Stimulated activated CD4-positive, alpha-beta T cell treated with anti-CD3 and anti-CD28 coated beads, Interleukin-4, amount 100 ng/mL, for 24 hours (primary cell): Measurements from ENCODE around the gene UBE2Q2.
"Not testable (repeated sequence)": the region's sequence is repeated elsewhere in the genome, so short reads cannot be mapped to it uniquely, and the experiment has no call there.

Experiments used
- DNase-seq: peaks from one replicate; pipeline ENCODE4 v3.0.0-alpha.2; 2020

UBE2Q2 gene

DNA sequence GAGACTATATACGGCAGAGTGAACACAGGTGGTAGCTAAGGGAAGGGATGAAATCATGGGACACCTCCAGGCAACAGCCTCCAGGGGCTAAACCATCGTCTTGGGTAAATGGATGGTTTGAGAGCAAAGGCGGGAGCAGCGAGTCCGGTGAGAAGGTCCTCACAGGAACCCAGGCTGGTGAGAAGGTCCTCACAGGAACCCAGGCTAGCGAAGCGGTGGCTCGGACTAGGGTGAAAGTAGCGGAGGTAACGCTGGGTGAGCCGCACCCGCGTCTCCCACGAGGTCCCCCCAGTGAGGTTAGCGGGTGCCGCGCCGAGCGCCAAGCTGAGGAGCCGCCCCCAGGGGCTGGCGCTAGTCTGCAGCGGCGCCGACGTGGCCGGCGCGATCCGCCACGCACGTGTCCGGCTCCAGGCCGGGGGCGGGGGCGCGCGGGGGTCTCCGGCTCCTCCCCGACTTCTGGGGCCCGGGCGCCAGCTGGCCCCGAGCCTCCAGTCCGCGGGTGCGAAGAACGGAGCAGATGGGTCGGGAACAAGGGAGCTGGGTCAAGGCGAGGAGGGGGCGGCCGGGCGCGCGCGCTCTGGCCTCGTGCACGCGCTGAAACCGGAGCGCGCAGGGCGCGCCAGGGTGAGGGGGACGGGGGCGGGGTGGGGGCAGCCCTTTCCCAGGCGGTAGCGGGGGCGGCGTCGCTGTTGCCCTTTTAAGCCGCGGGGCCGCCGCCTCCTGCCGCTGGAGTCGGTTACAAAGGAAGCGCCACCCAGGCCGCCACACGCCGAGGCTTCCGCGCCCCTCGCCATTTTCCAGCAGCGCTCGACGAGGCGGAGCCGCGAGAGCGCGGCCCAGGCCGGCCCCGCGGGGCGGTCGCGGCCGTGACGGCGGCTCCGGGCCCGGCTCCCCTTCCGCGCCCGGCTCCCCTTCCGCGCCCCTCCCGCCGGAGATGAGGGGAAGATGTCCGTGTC is at the start of gene UBE2Q2:
Gene UBE2Q2, plus strand, starts transcription at position 726 of the 956 bp plus-strand sequence. Its CDS starts 220 bp downstream, at position 946.
- peak; percentile 67 for DNase-seq

DNA sequence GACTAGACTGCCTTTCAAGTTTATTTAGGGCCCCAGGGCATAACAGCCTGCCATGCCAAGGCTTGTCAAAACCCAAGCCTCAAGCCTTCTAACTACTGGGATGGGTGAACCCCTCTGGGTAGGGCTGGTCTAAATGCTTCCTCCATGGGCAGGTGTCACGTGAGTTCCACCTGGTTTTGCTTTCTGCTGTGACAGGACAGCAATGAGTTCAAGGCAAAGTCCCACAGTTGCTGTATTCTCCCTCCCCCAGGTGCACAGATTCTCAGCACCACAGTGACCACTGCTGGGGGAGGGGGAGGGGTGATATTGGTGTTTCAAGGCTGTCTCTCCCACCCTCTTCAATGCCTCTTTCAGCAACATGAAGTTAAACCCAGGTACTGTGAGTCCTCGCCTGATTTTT is 46.9 kb upstream of the UBE2Q2 start:
- no peak for DNase-seq

- not testable (repeated sequence) for DNase-seq
Measured at GRCh38 chr15:75797146-75797545, 46.1 kb upstream of the UBE2Q2 start.

- DNase-seq, result no peak
Measured at GRCh38 chr15:75799190-75799589, 44.1 kb upstream of the UBE2Q2 start.

- DNase-seq, result not testable (repeated sequence)
Measured at GRCh38 chr15:75800409-75800808, 42.8 kb upstream of the UBE2Q2 start.

- DNase-seq, result peak; percentile 84
Measured at GRCh38 chr15:75801859-75802593, 41.2 kb upstream of the UBE2Q2 start.

GRCh38 chr15:75807486-75807885 is 35.8 kb upstream of the UBE2Q2 start:
- DNase-seq, result not testable (repeated sequence)

DNA sequence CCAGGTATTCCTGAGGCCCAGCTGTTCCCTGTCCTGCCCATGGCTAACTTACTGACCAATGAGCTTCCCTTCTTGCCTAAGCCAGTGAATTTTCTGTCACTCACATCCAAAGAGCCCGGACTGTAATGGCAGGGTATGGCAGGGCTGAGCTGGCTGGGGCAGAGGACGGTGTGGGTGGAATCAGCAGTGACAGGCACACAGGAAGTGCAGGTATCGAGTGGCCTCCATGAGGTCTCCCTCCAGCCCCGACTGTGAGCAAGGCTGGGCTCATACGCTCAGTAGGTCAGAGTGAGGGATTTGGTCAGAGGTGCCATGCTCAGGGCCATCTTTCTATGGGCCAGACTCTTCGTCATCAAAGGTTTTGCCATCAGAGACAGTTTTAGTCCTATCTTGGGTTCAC is 35.2 kb upstream of the UBE2Q2 start:
- not testable (repeated sequence) for DNase-seq

GRCh38 chr15:75808563-75808962 is 34.7 kb upstream of the UBE2Q2 start:
- no peak for DNase-seq

GRCh38 chr15:75809986-75810750 is 33.1 kb upstream of the UBE2Q2 start:
- no peak for DNase-seq

- no peak for DNase-seq
Measured at GRCh38 chr15:75810874-75811498, 32.3 kb upstream of the UBE2Q2 start.

DNA sequence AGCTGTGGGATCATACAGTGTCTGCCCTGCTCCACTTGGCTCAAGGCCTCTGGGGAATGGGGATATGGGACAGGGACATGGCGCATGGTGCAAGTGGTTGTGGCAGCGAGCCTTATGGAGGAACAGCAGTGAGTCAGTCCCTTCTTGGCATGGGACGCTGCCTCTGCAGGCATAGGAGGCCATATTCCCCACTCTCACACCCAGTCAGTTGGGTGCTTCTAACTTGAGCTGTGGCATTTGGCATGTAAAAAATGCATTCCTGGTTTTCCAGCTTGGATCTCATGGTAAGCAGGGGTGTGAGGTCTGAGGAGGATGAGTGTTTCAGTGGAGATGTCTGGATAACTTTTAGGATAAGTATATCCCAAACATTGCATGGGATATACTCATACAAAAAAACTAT is 31.6 kb upstream of the UBE2Q2 start:
- no peak for DNase-seq

GRCh38 chr15:75814794-75815193 is 28.5 kb upstream of the UBE2Q2 start:
- no peak for DNase-seq

GRCh38 chr15:75815811-75816719 is 27.2 kb upstream of the UBE2Q2 start:
- no peak for DNase-seq

DNA sequence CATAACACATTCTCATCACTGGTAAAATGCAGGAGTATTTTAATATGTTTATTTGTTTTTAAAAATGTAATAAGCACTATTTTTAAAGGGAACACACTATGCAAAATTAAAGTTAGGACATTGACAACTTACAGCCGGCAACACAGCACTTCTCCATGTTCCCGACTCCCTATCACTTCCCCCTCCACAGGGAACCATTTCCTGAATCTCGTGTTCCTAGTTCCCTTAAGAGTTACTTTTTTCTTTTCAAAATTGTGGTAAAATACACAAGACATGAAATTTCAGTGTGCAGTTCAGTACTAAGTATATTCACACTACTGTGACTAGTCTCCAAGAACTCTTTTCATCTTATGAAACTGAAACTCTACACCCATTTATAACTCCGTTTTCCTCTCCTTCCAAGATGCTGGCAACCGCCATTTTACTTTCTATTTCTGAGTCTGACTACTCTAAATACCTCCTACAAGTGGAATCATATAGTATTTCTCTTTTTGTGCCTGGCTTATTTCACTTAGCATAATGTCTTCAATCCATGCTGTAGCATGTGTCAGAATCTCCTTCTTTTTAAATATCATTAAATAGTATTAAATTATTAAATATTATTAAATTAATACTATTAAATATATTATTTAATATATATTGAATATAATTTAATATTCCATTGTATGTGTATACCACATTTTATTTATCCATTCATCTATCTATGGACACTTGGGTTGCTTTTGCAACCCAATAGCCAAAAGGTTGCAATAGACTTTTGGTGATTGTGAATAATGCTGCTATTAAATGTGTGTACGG is 25.9 kb upstream of the UBE2Q2 start:
- peak; percentile 32 for DNase-seq

- no peak for DNase-seq
Measured at GRCh38 chr15:75820206-75820605, 23.0 kb upstream of the UBE2Q2 start.

DNA sequence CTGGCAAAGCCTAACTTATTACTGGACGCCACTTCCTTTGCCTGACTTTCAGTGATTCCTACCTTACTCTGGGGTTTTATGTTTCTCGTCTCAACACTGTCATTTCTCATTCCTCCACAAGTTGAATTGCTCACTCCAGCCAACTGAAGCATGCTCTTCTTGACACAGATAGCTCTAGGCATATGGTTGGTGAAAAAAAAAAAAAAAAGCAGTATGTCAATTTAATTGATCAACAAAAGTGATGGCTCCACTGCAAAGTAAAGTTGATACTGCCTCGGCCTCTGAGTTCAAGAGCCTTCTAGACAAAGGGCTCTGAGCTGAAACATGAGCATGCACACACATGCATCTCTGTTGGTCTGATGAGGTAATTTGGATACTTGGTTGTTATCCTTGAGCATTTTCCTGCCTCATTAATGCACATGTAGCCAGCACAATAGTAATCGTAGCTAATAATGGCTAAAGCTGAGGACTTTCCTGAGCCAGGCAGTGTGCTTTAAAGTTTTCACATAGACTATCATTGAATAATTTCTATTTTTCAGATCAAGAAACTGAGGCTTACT is 21.4 kb upstream of the UBE2Q2 start:
- DNase-seq, result no peak

DNA sequence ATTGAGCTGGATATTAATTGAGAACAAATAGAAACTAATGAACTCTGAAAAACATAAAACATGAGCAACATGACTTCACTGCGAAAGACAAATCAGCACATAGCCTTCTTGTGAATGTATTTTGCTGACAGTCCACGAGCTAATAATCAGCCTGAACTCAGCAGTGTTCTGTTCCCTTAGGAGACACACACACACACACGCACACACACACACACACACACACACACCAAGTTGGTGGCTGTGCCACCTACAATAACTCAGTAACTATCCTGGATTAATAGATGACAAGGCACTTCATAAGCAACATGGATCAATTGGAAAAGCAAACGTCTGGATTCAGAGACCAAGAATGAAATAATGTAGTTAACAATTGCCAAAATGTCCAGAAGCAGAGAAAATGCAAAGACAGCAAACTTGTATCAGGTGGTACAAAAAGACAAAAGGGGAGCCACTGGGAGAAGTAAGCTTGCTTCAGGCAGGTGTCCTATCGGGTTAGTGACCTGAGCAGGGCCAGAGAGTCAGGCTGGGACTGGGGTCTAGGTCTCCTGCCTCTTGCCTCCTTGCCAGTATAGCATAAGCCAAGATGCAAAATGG is 20.5 kb upstream of the UBE2Q2 start:
- DNase-seq, result no peak

GRCh38 chr15:75823860-75824613 is 19.2 kb upstream of the UBE2Q2 start:
- no peak for DNase-seq
